ENCODE data around the gene SLCO1B1.
"Not testable (repeated sequence)": the region's sequence is repeated elsewhere in the genome, so short reads cannot be mapped to it uniquely, and the experiment has no call there.

Gene SLCO1B1

DNA sequence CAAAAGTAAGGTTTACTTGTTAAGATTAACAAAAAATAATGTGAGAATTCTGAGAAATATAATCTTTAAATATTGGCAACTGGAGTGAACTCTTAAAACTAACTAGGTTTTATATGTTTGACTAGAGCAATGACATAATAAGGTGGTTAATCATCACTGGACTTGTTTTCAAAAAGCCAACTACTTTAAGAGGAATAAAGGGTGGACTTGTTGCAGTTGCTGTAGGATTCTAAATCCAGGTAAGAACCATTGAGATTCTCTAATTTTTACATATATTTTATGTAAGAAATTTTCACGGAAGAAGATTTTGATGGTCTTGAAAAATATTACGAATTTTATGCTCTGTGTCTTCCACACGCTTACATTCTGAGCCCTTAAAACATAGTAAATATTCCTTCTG is at the start of gene SLCO1B1:
SLCO1B1 (plus strand) TSS at position 197 of the 400 bp plus-strand sequence. CDS start 10,381 bp downstream, outside the sequence.
- no peak for DNase-seq (ENCODE audit: low read depth)

GRCh38 chr12:21084753-21085152 is 46.2 kb upstream of the SLCO1B1 start:
- DNase-seq (ENCODE audit: low read depth) = not testable (repeated sequence)

GRCh38 chr12:21111732-21112131 is 19.3 kb upstream of the SLCO1B1 start:
- DNase-seq (ENCODE audit: low read depth) = no peak

DNA sequence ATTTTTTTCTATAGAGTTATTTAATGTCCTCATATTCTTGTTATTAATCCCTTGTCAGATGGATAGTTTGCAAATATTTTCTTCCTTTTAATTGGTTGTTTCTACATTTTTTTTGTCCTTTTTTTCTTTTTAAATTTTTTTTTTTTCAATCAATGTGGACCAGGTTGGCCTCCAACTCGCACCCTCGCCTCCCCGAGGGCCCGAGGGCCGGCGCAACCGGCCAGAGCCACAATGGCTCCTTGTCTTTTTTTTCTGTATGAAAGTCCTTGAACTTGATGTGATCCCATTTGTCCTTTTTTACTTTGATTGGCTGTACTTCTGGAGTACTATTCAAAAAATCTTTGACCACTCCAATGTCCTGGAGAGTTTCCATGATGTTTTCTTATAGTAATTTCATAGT is 17.7 kb upstream of the SLCO1B1 start:
- DNase-seq (ENCODE audit: low read depth) = no peak

DNA sequence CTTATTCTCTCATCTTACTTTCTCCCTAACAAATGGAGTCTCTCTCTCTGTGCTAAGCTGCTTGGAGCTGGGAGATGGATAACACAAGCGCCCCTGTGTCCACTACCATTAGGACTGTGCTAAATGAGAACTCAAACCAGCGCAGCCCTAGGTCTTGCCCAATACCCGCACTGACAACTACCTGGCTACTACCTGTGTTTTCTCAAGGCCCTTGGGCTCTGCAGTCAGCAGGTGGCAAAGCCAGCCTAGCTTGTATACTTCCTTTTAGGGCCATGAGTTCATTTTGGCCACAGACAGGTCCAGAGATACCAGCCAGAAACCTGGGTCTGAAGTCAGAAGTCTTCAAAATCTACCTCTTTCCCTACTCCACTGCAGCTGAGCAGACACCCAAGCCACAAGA is 13.0 kb upstream of the SLCO1B1 start:
- DNase-seq (ENCODE audit: low read depth) = no peak

- no peak for DNase-seq (ENCODE audit: low read depth)
These were observed 12.2 kb upstream of the SLCO1B1 start for GRCh38 chr12:21118760-21119159.

GRCh38 chr12:21129351-21129750 is 1.6 kb upstream of the SLCO1B1 start:
- no peak for DNase-seq (ENCODE audit: low read depth)

DNA sequence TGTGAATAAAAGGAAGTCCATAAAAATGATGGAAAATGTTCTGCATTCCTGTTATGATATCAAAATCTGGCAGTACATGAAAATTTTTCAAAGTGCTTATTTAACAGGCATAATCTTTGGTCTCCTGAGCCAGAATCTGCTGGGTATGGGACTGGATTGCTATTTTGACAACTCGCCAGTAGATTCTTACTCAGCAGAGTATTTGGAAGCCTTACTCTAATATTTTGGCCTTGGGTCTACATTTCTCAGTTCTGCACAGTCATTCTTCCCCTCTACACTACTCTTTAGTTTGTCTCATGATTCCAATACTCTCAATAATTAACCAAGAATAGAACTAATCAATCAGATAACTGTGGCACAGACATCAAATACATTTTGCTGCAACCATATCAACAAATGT is 1.1 kb upstream of the SLCO1B1 start:
- no peak for DNase-seq (ENCODE audit: low read depth)

- not testable (repeated sequence) for DNase-seq (ENCODE audit: low read depth)
These were observed 6.5 kb downstream of the SLCO1B1 start for GRCh38 chr12:21137318-21137999.

DNA sequence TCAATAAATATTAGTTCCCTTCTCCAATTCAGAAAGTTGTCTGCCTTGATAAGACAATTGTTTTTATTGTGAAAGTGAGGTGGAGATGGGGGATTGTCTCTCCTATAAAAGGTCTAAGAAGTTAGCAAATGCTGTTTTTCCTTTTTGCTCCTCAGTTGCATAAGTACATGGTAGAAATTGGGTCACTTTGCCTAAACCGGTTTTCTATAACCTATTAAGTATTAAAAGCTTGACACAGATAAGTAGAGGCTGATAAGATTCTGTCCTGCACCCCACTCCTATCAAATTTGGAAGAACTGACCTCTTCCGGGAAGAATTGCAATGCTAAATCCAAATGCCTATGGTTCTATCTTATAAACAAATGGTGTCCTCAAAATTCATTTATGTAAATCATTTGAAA is 7.0 kb downstream of the SLCO1B1 start:
- DNase-seq (ENCODE audit: low read depth) = no peak

DNA sequence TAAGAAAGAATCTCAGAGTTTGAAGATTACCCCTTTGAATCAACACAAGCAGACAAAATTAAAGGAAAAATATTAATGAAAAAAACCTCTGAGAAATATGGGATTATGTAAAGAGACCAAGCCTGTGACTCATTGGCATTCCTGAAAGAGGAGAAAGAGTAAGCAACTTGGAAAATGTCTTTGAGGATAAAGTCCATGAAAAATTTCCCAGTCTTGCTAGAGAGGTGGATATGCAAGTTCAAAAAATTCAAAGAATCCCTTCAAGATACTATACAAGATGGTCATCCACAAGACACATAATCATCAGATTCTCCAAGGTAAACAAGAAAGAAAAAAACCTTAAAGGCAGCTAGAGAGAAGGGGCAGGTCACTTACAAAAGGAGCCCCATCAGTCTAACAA is 13.3 kb downstream of the SLCO1B1 start:
- DNase-seq (ENCODE audit: low read depth) = no peak

GRCh38 chr12:21149861-21150260 is 18.9 kb downstream of the SLCO1B1 start:
- not testable (repeated sequence) for DNase-seq (ENCODE audit: low read depth)

DNA sequence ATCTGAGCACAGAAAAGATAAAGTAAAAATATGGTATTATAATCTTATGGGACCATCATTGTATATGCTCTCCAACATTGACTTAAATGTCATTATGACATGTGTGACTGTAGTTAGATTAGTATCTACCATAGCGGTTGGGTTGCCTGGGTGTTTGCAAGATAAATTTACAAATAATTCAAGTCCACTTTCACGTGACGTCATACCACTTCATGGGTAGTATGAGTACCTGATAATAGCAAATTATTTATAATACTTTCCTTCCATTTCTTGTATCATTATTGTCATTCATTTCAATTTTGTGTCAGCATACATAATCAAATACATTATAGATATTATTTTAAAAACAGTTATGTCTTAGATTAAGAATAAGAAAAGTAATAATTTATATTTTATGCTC is 20.2 kb downstream of the SLCO1B1 start:
- DNase-seq (ENCODE audit: low read depth) = no peak

DNA sequence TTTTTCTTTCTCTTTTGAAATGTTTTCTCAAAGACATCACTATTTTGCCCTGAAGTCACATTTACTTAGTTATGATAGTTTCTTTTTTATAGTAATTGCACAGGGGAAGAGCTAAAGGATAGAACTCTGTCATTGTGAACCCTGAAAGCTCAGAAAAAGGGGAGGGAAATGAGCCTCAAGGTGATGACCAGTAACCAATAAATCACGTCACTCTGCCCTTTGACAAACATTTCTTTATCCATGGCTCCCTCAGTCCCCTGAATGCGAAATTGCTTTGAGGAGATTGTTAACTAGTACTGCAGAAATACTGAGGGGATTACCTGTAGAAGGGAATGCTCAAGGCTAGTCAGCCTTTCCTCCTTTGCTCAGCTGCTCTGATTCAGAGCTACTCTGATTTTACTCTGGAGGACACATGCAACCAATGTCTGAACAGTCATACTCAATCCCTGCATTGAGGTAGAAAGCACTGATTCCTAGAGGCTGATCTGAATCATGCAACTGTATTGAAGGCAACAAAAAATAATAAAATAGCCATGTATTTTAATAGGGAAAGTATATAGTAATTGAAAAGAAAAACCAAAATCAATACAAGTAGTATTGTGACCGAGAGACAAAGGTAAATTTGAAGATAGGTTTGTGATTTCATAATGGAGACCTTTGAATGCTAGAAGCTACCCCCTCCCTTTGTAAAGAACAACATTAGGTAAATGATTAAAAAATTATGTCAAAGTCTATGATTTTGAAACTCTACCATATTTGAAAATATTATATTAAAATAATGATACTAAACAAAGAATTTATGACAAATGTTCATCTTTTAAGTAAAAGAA is 24.7 kb downstream of the SLCO1B1 start:
- no peak for DNase-seq (ENCODE audit: low read depth)

DNA sequence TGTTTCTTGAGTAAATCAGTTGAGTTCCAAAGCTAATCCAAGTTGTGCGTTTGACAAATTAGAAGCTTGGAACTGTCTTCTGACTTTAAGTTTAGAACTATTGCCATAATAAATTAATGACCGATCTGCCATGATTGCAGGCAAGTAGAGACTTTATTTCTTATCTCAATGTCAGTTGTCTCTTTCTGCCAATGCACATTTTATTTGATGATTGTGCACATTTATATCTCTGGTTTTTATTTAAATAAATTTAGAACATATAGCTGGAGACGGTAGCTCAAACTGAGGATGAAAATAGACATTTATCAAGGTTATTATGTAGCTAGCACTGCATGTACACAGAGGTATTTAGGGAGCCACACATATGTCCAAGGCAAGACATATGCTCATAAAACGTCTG is 34.1 kb downstream of the SLCO1B1 start:
- DNase-seq (ENCODE audit: low read depth) = no peak

DNA sequence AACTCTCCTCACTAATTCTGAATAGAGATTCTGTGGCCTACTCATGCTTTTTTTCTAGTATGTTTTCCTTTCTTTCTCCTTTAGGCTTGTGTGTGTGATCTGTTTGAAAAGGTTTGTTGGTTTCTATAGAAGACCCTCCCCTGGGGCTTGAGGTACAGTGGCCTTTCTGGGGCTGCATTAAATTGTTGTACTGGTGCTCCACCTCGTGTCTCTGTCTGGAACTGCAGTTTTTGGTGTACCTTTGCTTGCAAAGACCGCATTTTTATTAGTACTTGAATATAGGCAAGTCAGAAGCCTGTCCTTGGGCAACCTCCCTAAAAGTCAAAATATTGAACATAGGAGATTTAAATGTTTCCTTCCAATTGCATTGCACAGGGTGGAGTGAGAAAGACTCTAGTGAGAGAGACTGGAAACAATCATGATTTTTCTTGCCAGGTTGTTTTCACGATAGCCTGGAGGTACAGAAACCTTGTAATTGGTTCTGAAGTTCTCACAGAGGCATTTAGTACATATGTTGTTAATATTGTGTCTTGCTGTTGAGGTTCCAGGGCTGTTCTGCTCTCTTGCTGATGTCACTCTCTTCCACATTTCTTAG is 39.0 kb downstream of the SLCO1B1 start:
- DNase-seq (ENCODE audit: low read depth) = no peak

DNA sequence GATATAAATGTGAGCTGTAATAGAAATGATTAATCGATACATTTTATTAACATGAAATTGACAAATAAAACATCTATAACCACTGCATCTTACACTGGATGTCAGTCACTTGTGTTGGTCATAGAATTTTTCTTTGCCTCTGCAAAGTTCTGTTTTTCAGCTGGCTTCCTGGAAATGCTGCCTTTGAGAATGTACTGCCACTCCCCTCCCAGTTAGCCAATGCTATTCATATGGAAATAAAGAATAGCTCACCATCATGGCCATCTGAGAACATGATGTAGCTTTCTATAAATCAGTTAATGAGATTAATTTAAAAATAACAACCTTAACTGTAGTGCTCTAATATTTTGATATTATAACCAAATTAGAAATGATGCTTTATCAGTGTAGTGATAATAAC is 41.1 kb downstream of the SLCO1B1 start:
- DNase-seq (ENCODE audit: low read depth) = no peak

DNA sequence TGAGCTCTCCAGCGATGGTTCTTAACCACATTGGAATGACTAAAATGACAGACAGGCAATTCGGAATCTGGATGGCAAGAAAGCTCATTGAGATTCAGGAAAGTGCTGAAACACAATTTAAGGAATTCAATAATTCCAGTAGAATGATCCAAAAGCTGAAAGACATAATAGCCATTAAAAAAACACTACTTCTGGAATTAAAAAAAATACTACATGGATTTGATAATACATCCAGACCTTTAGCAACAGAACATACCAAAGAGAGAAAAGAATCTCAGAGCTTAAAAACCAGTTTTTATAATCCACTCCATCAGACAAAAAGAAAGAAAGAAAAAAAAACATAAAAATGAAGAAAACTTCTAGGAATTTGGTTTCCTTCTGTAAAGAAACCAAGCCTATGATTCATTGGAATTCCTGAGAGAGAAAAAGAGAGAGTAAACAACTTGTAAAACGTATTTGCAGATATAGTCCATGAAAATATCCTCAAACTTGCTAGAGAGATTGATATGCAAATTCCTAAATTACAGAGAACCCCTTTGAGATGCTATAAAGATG is 52.8 kb downstream of the SLCO1B1 start:
- no peak for DNase-seq (ENCODE audit: low read depth)

DNA sequence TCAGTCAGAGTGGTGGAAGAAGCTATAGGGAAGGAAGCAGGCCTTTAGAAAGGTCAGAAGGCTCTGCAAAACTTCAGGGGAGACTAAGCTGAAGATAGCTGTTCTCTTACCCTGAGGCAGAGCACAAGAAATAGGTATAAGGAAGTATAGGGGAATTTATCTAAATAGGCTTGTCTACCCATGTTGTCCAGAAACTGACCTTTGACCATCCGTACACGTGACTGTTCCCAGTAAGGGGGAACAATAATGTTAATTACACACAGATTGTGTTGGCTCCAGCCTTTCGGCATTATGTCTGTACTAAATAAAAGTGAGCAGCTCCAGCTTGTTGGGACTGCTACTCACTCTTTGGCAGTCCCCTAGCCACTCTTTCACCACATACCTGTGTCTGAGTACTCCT is 59.0 kb downstream of the SLCO1B1 start:
- no peak for DNase-seq (ENCODE audit: low read depth)

- DNase-seq (ENCODE audit: low read depth) = not testable (repeated sequence)
These were observed 83.4 kb downstream of the SLCO1B1 start for GRCh38 chr12:21214433-21214832.

DNA sequence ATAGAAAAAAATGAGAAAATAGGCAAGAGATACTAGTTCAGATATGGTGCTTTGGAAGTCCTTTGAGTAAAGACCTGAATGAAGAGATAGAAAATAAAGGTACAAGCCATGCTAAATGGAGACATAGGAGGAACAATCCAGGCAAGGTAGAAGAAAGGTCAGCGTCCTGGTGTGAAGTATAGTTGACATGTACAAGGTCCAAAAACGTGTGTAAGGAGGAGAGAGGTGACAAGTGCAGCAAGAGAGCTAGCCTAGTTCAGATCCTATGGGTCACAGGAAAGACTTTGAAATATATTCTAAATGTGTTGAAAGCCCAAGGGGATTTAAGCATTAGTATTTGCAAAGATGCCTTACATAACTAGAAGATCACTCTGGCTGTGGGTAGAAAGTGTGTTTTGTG is 88.2 kb downstream of the SLCO1B1 start:
- no peak for DNase-seq (ENCODE audit: low read depth)

DNA sequence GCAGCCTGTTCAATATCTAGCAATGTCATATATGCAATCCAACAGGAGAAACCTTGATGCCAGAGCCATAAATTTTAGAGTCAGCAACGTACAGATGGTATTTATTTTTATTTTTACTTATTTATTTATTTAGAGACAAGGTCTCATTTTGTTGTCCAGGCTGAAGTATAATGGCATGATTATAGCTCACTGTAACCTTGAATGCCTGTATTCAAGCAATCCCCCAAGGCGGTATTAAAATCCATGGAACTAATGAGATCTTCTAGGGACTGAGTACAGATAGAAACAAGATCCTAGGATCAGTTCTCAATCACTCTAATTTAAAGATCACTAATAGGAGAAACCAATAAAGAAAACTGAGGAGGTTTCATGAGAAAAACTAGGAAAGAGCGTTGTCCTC is 89.3 kb downstream of the SLCO1B1 start:
- DNase-seq (ENCODE audit: low read depth) = no peak

DNA sequence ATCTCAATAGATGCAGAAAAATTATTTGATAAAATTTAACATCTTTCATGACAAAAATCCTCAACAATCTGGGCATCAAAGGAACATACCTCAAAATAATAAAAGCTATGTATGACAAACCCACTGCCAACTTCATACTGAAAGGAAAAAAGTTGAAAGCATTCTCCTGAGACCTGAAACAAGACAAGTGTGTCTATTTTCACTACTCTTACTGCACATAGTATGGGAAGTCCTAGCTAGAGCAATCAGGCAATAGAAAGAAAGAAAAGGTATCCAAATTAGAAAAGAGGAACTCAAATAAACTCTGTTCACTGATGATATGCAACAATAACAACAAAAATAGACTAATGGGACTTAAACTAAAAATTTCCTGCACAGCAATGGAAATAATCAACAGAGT is 90.1 kb downstream of the SLCO1B1 start:
- DNase-seq (ENCODE audit: low read depth) = no peak

Data from activated T-helper 1 cell treated with Interleukin-2 at 50 U/mL for 16 hours (primary cell).